HG02840 (cell line): ENCODE data around the gene FCHSD2.

Experiments
- ATAC-seq: cut with Tn5 transposase; IDR thresholded peaks from one replicate; pipeline ENCODE4 v1.9.1; 2021; ENCODE audit warnings: mild to moderate bottlenecking, moderate library complexity, moderate number of reproducible peaks; ENCODE audit not compliant: unreplicated experiment, low FRiP score

Gene FCHSD2

DNA sequence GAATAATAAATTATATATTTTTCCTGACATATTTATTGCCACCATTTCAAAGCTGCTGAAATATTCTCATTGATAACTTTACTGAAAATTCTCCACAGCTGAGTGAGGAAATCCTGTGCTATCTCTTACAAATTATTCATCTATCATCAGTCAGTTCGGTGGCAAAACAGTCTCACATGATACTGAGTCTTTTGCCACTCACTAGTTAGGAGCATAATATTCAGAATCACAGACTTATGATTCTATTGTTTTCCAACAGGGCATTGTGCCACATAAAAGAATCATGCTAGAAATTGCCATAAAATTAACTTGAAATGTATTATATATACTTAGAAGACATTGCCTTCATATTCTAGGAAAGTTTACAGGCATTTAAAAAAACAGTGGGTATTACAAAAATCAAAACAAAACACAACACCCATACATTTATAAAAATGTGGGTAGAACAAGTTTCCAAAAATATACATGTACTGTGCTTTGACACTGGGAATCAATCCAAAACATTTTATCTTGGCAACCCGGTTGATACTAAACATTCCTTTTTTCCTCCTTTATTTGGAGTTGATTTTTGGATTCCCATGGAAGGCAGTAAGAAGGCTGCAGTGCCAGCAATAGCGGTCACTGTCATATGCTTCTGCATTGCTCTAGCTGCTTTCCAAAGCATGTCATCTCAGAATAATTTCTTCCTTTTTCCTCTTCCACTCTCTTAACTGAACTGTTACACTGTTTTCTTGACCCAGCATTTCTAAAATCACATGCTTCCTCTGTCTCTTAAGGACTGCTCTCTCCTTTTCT is 285.4 kb downstream of the FCHSD2 start:
- ATAC-seq: no peak

DNA sequence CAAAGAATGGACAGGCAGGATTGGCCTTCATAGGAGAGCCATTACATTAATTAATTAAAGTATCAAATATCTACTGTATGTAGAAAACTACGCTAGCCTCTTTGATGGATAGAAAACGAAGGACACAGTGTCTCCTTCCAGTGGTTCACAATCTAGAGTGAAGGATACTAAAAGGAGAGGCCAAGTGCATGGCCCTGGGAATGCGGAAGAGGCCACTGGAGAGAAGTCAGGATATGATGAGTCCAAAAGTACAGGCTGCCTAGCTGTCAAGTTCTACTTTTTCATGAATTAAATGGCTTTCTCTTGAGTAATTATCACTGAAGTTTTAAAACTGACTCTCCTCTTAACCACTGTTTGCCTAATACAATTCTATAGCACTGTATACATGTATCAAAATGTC is 286.1 kb downstream of the FCHSD2 start:
- no peak for ATAC-seq

DNA sequence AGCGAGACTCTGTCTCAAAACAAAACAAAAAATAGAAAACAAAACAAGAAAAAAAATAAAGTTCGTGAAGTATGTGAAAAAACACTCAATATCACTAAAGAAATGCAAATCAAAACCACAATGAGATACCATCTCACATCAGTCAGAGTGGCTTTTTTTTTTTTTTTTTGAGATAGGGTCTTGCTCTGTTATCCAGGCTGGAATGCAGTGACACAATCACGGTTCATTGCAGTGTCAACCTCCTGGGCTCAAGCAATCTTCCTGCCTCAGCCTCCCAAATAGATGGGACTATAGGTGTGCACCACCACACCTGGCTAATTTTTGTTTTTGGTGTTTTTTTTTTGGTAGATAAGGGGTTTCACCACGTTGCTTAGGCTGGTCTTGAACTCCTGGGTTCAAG is 290.4 kb downstream of the FCHSD2 start:
- no peak for ATAC-seq

DNA sequence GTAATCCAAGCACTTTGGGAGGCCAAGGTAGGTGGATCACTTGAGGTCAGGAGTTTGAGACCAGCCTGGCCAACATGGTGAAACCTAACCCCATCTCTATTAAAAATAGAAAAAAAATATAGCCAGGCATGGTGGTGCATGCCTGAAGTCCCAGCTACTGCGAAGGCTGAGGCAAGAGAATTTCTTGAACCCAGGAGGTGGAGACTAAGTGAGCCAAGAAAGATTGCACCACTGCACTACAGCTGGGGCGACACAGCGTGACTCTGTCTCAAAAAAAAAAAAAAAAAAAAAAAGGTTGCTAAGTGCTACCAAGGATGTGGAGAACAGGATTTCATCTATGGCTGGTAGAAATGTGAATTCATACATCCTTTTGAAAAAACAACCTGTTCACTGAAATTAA is 291.3 kb downstream of the FCHSD2 start:
- no peak for ATAC-seq

DNA sequence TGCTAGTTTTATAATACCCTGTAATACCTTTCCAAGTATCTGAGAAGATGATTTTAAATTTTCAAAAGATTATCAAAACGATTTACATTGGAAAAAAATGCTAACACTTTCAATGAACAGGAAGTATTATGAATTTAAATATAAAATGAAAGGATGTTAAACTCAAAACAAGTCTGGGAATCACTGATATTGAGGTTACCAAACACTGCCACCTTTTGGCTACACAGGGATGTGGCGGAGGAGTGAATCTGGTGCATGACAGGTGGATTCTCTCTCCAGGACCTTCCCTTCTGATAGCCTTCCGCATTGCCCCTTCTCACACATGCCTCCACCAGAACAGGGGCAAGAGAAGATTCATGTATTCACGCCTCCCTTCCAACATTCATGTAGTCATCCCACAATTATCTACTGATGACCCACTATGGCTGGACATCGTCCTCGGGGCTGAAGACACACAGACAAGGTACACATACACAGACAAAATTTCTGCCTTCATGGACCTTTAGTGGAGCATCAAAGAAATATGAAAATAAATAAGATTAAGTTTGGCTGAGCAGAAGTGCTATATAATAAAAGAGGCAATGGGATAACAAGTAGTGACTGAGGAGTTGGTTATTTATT is 293.2 kb downstream of the FCHSD2 start:
- no peak for ATAC-seq

DNA sequence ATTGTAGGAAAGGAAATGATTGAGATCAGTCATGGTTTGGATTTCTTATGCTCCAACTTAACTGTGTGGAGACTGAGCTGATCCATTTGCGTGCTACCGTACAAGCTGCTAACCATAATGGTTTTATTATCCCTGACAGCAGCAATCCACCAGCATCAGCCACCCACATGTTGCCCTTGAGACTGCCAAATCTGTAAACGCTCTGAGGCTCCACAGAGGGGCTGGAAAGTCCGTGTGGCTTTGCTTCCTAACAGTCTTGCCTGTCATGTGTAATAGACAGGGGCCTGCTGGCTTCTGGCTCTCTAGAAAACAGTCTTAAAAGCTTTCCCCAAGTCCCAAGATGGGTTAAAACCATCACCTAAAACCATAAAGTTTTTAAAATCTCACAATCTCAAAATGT is 297.8 kb downstream of the FCHSD2 start:
- ATAC-seq: no peak

DNA sequence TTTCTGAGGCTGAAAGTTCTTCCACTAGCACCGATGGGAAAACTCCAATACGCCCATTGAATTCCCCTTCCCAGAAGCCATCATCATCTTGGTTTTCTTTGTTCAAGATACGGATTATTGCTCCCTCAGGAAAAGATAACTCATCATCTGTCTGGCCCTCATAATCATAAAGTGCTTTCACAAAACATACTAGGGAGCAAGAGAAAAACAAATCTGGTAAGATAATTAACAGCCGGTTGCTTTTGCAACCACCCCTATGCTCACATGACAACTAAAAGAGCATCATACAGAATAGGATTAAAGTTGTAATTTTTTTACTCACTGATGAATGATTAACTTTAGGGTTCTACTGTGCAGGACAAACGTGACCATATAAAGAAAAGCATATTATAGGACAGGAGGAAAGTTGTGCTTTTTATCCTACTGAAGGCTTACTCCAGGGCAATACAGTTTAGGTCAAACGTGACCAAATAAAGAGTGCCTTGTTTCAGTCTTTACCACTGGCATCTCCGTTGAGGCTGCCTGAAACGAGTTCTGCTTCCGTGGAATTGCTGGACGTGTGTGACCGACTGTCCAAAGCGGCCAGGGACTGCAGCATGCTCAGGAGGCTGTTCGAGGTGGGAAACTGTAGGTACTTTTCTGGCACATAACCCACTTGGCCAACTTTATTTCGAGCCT is 299.3 kb downstream of the FCHSD2 start:
- ATAC-seq: no peak

DNA sequence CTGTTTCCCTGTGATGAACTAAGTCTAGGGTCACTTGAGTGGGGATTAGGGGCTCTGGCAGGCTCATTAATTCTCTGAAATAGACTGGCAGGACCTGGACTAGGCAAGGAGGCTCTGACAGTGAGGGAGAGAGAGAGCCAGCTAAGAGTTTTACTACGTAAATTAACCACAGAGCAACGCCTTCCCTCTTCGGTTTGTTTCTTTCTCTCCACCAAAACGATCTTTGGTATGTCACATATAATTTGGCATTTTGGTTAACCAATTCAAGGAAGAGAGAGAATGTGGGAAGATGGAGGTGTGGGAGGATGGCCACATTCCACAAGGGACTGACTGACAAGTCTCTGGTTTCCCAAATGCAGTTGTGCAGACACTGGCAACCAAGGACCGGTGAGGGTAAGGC is 300.0 kb downstream of the FCHSD2 start:
- ATAC-seq: no peak

DNA sequence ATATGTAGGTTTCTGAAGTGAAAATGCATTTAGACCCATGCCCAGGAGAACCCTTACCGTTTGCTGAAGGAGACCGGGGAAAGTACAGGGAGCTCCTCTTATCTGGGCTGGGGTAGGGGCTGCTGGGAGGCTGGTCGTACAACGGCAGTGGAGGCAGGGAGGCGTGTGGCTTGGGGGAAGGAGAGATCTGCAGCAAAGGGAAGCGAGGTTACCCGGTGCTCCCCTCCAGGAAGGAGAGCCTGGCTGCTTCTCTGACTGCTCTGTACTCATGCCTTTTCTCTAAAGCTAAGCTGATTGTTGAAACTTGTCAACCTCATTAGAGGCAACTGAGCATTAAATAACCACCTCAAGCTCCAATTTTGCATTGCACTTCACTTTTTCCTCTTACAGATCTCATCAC is 300.7 kb downstream of the FCHSD2 start:
- ATAC-seq: no peak

DNA sequence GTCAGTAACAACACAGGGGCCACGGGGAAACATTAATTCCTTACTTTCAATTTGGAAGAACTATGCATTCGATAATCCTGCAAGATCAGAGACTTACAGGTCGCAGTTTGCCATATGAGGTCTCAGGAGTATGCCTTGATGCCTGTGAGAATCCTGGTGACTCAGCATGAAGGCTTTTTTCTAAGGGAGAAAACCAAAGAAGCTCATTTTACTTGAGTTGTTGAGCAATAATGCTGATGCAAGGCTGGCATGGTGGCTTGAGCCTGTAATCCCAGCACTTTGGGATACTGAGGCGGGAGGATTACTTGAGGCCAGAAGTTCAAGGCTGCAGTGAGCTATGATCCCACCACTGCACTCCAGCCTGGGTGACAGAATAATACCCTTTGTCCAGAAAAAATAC is 301.3 kb downstream of the FCHSD2 start:
- ATAC-seq: no peak

DNA sequence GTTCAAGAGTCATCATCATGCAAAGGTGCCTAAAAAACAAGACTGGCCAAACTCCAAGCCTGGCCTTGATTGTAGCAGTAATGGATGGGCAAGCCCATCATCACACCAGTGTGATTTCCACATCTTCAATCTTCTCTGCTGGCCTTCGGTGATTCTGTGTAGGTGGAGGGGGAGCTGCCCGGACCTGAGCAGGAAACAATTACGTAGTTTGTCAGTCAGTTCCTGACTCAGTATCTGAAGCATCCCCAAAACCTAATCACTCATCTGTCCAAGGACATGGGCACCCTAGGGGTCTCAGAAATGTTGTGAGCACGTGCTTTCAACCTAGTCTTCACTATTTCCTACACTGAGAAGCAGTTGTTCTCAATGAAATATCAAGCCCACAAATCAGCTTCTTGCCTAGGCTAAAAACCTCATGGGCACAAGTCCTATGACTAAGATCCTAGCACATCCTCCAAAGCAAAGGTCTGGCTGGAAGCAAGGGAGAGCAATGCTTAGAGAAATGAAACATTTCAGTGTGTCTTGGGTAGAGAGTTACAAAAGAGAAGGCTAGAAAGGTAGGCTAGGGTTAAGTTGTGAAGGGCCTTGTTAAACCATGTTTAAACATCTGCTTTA is 303.3 kb downstream of the FCHSD2 start:
- no peak for ATAC-seq

DNA sequence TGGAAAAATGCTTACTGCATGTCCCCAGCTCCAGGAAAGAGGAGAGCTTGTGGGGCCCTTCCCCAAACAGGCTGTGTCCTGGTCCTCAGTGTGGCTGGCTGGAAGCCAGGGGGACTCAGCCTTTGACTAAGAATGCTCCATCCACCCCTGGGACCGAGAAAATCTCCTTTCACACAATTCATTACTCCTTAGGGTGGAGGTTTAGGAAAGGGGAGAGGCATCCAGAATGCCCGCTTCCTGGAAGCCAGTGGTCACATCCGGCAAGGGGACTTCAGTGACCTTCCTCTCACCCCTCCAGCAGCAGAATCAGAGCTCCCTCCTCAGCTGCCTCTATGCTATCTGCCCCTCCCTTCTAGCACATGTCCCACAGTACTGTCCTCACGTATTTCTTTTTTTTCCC is 306.0 kb downstream of the FCHSD2 start:
- ATAC-seq: no peak

DNA sequence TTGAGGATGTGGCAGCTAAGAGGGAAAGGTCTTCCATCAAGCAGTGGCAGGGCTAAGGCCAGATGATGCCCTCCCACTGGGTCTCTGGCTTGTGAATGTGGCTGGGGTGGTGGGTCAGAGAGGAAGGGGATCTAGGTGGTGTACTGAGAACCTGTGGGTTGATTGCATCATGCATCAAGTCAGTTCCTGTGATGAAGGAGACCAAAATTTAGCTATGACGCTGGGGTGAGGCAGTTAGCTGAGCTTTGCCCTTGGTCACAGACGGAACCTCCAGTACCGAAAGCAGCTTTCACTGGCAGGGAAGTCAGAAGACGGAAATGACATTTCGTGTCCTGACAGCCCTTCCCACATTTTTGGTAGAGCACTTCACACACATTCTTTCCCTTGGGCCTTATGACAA is 307.2 kb downstream of the FCHSD2 start:
- no peak for ATAC-seq

DNA sequence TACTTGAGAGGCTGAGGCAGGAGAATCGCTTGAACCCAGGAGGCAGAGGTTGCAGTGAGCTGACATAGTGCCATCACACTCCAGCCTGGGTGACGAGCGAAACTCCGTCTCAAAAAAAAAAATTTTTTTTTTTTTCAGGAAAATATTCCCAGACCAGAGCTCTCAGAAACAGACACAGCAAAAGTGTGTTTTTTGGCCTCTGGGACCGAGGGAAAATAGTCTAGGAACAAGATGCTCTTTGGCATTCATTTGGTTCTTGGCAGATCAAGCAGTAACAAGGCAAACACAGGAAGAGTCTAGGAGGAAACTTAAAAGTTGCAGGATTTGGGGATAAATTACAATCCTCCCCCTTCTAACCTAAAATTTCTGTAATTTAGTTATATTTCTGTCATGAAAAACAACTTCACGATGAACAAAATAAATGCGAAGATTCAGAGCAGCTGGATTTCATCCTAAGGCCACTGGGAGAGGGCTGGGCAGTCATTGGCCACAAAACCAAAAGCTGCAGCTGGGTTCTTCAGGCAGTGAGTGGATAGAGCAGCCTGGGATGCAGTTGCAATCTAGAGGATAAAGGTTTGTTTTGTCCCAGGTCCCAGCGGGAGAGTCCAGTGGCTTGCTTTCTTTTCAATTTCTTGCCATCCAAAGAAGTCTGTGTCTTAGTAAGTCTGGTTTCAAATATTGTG is 308.2 kb downstream of the FCHSD2 start:
- ATAC-seq: no peak

DNA sequence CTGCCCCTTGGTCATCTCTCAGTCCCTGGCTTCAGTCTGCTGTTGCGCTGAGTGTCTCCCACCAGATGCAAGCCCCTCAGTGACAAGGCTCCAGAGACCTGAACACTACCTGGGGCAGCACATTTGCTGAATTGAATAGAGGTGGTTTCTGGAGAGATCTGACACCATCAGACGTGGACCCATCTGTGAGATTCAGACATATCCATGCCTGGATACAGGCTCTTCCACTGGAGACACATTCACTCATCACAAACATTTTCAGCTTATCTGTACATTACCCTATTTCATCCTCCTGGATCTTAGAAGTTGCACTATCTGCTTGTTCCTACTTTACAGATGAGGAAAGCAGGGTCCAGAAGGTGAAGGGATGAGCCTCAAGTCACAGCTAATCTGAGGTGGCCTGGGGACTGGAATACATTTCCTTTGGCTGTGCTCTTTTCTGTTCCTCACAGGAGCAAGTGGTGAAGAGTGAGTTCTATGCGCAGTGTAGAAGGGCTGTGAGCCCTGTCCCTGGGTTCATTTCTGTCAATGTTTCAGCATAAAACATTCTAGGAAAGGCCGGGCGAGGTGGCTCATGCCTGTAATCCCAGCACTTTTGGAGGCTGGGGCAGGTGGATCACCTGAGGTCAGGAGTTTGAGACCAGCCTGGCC is 308.9 kb downstream of the FCHSD2 start:
- no peak for ATAC-seq

DNA sequence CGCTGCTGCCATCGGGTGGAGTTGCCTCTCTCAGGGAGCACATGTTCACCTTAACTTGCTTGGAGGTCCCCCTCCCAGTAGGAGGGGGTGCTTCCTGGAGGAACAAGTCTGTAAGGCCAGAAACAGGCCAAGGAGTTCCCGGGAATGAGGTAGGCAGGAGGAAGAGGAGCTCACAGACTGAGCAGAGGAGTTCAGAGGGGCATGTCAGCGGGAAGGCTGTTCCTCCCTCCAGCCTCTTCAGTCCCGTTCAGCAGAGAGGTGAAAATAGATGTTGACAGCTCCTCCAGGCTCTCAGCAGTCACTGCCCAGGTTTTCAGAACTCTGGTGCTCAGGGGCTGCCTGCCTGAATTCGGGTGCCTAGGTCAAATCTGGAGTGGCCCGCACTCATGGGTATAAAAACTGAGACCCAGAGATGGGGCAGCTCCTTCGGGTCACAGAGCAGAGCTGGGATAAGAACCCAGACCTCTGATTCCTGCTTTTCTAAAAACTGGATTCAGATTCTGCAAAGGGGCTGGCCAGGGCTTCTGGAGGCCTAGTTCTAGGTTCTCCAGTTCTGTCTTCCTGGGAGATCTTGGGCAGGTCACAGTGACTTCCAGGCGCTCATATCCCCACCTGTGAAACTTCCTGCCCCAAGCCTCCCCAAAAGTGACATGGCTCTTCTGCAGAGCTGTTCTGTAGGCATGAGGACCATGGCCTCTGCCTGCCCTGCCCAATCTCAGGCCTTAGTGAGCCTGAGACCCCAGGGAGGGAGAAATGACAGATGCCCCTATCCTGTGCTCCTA is 309.6 kb downstream of the FCHSD2 start:
- no peak for ATAC-seq

DNA sequence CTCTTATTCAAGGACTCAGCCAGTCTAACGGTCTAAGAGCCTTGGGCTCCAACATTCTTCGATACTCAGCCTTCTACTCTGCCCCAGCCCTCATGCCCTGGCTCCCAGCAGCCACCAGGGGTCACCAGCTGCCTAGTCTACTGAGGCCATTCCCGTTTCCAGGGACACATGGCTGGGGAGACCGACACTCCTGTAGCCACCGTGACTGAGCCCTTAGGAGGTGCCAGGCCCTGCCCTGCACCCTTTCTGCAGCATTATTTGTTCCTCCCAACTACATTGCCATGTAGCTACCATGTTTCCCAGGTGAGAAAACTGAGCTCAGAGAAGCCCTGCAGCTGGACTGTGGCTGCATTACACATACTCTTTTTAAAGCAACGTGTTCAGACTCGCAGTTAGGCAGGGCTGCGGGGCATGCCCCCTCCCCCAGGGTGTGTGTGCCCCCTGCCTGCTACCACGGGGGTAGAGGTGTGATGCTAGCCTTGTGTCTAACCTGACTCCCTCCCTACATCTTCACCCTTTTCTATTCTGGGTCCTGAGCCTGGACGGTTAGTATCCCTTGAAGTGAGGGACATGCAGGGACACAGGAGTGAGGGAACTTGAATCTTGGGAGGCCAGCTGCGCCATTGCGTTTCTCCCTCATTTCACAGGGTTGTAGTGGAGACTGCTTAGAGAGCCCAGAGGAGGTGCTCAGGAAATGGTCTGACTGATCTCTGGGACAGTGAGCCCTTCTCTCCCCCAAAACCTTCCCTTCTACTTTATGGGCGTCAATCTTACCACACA is 310.4 kb downstream of the FCHSD2 start:
- no peak for ATAC-seq

DNA sequence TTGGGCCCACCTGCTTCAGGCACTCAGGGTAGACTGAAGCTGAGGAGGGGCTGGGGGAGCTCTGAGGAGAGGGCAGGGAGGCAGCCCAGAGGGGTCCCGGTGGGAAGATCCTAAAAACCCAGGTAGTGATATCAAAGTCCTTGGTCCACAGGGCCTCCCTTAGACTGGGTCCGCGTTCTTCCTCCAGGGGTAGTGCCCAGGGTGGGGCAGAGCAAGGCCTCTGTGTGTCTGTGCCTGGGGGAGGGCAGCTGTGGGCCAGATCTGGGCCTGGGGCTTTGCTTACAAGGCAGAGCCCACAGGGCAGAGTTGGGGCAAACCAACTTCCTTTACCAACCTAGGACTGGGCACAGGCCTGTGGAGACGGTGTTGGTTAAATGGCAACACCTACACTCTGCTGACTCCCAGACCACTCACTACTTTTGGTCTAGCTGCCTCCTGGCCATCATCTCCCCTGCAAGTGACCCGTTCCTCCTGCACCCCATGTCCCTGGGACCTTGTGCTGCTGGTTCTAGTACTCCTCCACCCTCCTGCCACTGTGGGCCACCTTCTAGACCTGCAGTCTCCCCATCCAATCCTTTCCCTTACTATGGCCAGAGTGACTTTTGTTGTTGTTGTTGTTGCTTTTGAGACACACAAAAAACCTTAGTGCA is 312.1 kb downstream of the FCHSD2 start:
- no peak for ATAC-seq
